ENCODE results near the gene KCNA3. TPM values are rescaled to one million over a fixed set of nuclear protein-coding genes. Genes with fewer than 3 reads are reported as not detected.

Gene KCNA3
- polyA plus RNA-seq, 1 of the 3 experiments (the other 2 are of a cell fraction) = not detected

GRCh38 chr1:110645821-110646735, 28.7 kb downstream of the KCNA3 start:
- Histone ChIP-seq H2AFZ (ENCODE audit: low read depth) (no peak overlapping the region), H3K9me2 (no peaks in the 10 kb centered on the region), H3K79me2 (ENCODE audit: insufficient read depth) (no peaks in the 10 kb centered on the region), H3K9me3 (no peaks in the 10 kb centered on the region), H3K4me1 (ENCODE audit: control insufficient read depth in 1 of 2, insufficient read depth in 2 of 2, low read depth in 1 of 2, low read length in 1 of 2) (peaks cover 0 to 23% of the 10 kb centered on the region in 2 experiments; a peak in 1 of 4 replicates), H3K4me2 (no peak overlapping the region), H4K20me1 (ENCODE audit: insufficient read depth) (no peaks in the 10 kb centered on the region), H3K36me3 (replicated peaks in 1 of 2; ENCODE audit: control insufficient read depth in 1 of 2, insufficient read depth in 2 of 2, low read length in 1 of 2) (no peaks in the 10 kb centered on the region), H3K27ac (ENCODE audit: low read depth in 2 of 2, low read length in 1 of 2) (no peak overlapping the region), H3K27me3 (ENCODE audit: insufficient read depth) (no peaks in the 10 kb centered on the region), H3K9ac (no peak overlapping the region), H3K4me3 (ENCODE audit: low read depth in 2 of 2, low read length in 1 of 2) (no peak overlapping the region), H3F3A (replicated peaks; ENCODE audit: insufficient read depth) (no peaks in the 10 kb centered on the region)
- TF ChIP-seq FOSL2 (IDR thresholded peaks at IDR 0.05; ENCODE audit: borderline replicate concordance, low read depth) = no peak
- TF ChIP-seq USF1 (IDR thresholded peaks at IDR 0.05; ENCODE audit: borderline replicate concordance, low read depth) = no peak
- no peak for TF ChIP-seq SMC3 (IDR thresholded peaks at IDR 0.05; ENCODE audit: low read depth, low read length)
- no peak for TF ChIP-seq MXI1 (IDR thresholded peaks at IDR 0.05; ENCODE audit: low read depth, low read length)
- no peak for TF ChIP-seq RAD21 (IDR thresholded peaks at IDR 0.05; ENCODE audit: low read length)
- TF ChIP-seq, protein P1, sequence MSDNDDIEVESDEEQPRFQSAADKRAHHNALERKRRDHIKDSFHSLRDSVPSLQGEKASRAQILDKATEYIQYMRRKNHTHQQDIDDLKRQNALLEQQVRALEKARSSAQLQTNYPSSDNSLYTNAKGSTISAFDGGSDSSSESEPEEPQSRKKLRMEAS (IDR thresholded peaks at IDR 0.05; ENCODE audit: low read depth) = no peak
- TF ChIP-seq FOXJ3 (CRISPR knock-in tag; IDR thresholded peaks at IDR 0.05) = no peak
- no peak for TF ChIP-seq ELF1 (IDR thresholded peaks at IDR 0.05)
- no peak for TF ChIP-seq TAF1 (IDR thresholded peaks at IDR 0.05; ENCODE audit: borderline replicate concordance, low read depth, low read length)
- no peak for TF ChIP-seq TCF12 (IDR thresholded peaks at IDR 0.05)
- no peak for TF ChIP-seq USF2 (IDR thresholded peaks at IDR 0.05; ENCODE audit: borderline replicate concordance, low read depth, low read length)
- no peak for TF ChIP-seq IRF3 (IDR thresholded peaks at IDR 0.05; ENCODE audit: low read depth, low read length)
- no peak for TF ChIP-seq REST (IDR thresholded peaks at IDR 0.05; ENCODE audit: low read depth, low read length)
- WGBS (ENCODE audit: low lambda C conversion rate) = 27% methylated on average over 4 of the region's 4 CpGs
- DNase-seq = no peak
- CTCF ChIA-PET = interaction anchor here (1.3 to 22.5 kb wide), 9 partner anchors 12 to 150 kb away, joined by 4 to 197 read pairs (median 8); no protein-coding TSS in a partner anchor
- POLR2A ChIA-PET = no interaction called here

Measured in SK-N-SH (cell line).